Right hindlimb (tissue), 1 donor: Measurements from ENCODE around the gene KPNA1.

Source experiments
- DNase-seq: peaks from one replicate; pipeline ENCODE4 v3.0.0-alpha.2; 2018

Gene KPNA1

DNA sequence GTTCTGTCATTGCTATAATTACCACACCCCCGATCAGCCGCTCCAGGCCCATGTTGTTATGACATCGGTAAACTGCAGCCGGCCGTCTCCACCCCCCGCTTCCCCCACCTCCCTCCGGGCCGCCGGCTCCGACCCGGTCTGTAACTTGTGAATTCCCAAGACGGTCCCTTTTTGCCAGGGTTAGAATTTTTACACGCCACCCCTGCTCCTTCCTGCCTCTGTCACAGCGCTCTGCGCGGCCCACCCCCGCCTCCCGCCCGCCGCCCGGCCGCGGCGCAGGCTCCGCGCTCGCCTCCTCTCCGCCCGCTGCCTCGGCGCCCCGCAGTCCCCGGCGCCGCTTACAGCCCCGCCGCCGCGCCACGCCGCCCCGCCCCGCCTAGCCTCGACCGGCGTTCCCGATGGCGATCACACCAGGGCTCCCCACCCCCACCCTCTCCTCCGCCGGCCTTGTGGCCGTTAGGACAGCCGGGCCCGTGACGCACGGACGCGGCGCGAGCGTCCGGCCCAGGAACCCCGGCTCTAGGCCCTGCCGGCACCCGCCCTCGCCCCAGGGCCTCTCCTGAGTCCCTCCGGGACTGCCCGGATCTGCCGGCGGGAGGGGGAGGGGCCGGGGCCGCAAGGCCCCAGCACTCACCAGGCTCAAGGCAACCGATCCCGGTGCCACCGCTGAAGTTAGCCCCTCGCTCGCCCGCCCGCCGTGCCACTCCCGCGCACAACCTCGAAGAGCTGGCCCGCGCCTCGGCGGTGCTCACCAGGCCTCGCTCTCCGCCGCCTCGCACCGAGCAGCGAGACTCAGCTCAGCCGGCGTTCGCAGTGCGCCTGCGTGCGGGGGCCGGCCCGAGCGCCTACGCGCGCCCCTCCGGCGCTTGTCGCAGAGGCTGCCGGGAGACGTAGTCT is at the start of gene KPNA1:
TSS of gene KPNA1 (minus strand) at position 817 of the 897 bp plus-strand sequence. CDS start 18,374 bp downstream, outside the sequence.
- peak; percentile 93 for DNase-seq

- DNase-seq = peak; percentile 85
Measured at GRCh38 chr3:122564155-122564912, 49.6 kb upstream of the KPNA1 start, which contains the start of the genes DTX3L and PARP9. TSS of gene DTX3L (plus strand) at chr3:122564338. CDS start at chr3:122564427, 89 bp downstream. TSS of gene PARP9 (minus strand) at chr3:122564300. CDS start at chr3:122559620, 4,680 bp downstream.

GRCh38 chr3:122563717-122564025 is 48.9 kb upstream of the KPNA1 start:
- DNase-seq = no peak

DNA sequence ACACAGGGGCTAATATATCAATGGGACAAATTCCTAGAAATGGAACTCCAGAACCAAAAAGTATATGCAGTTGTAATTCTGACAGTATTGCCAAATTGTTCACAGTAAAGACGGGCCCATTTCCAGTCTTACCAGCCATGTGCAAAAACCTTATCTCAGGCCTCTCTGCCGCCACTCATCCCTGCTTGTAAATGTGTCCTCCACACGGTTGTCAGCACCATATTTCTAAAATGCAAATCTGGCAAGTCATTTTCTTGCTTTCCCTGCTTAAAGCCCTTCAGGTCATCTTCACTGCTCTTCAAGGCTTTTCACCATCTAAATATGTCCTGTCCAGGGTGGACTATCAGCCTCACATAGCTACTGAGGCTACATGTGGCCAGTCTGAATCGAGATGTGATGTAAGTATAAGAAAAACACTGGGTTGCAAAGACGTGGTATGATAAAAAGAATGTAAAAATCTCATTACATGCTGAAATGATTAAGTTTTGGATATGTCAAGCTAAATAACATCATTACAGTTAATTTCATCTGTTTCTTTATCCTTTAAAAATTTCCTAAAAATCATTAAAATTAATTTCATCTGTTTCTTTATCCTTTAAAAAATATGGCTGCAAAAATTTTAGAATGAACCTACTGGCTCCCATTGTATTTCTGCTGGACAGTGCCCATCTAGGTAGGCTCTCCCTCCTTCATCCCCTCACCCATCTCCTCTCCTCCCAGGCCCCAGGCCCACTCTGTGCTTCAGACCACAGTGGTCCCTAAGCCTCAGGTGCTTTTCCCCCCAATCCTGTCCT is 48.4 kb upstream of the KPNA1 start:
- DNase-seq = no peak

GRCh38 chr3:122560680-122561079 is 45.9 kb upstream of the KPNA1 start:
- peak; percentile 31 for DNase-seq

- no peak for DNase-seq
Measured at GRCh38 chr3:122559906-122560305, 45.2 kb upstream of the KPNA1 start.

DNA sequence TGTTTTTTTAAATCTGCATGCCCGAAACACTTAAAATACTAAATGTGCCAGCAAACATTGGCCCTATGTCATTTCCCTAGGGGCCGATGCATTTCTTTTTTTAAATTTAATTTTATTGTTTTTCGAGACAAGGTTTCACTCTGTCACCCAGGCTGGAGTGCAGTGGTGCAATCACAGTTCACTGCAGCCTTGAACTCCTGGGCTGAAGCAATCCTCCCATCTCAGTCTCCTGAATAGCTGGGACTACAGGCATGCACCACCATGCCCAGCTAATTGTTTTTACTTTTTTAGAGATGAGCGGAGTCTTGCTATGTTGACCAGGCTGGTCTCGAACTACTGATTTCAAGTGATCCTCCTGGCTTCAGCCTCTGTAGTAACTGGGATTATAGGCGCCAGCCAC is 43.9 kb upstream of the KPNA1 start:
- DNase-seq = no peak

DNA sequence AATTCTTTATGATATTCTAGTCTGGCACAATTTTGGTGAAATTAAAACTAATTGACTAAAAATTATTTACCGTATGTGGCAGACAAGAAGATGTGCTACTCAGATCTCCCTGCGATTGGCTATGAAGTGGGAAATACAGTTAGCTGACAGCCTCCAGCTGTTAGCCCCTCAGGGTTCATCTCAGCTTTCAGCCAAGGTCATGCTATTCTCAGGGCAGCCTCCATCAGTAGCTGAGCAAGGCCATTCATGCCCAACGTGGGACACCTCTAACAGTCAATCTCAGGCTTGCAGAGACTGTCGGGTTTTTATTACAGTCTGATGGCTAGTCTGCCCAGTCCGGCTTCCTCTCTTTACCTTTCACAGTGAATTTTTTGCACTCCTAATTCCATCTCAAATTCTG is 42.6 kb upstream of the KPNA1 start:
- no peak for DNase-seq

GRCh38 chr3:122555275-122556071 is 40.7 kb upstream of the KPNA1 start:
- no peak for DNase-seq

- no peak for DNase-seq
Measured at GRCh38 chr3:122553171-122553570, 38.4 kb upstream of the KPNA1 start.

- DNase-seq = no peak
Measured at GRCh38 chr3:122548619-122549018, 33.9 kb upstream of the KPNA1 start.

- DNase-seq = no peak
Measured at GRCh38 chr3:122548076-122548475, 33.3 kb upstream of the KPNA1 start.

- no peak for DNase-seq
Measured at GRCh38 chr3:122546151-122546550, 31.4 kb upstream of the KPNA1 start.

DNA sequence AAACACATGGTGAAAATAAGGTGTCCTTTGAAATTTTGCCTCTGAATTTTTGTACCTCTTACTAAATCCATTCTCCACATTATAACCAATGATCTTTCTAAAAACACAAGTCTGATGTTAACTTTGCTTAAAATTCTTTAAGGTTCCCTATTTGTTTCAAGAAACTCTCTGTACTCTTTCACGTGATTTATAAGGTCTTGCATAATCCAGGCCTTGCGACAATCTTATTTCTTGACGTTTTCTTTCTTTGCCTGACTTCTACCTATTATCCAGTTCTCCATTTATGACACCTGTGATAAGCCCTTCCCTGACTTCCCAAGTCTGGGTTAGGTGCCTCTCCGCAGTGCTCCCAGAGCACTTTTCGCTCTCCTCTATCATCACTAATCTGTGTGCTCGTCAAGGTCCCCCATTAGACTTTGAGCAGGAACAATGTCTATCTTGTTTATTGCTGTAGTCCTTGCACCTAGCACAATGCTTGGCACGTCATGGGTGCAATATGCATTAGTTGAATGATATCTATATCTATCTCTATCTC is 24.3 kb upstream of the KPNA1 start:
- DNase-seq = no peak

DNA sequence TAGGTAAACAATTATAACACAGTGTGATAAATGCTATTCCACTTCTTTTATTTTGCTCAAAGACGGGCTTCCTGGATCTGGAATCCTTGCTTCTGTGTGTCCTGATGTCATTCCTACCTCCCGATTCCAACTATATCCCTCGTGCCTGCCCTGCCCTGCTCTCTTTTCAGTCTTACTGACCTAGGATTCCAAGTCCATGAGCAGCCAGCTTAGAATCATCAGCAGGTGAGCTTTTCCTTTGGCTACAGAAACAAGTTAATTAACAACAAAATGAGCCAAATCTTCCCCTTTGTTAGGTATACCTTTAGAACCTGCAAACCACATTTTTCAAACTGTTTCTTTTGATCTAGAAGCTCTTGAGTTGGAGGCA is 21.9 kb upstream of the KPNA1 start:
- no peak for DNase-seq

- DNase-seq = no peak
Measured at GRCh38 chr3:122535964-122536631, 21.4 kb upstream of the KPNA1 start.

DNA sequence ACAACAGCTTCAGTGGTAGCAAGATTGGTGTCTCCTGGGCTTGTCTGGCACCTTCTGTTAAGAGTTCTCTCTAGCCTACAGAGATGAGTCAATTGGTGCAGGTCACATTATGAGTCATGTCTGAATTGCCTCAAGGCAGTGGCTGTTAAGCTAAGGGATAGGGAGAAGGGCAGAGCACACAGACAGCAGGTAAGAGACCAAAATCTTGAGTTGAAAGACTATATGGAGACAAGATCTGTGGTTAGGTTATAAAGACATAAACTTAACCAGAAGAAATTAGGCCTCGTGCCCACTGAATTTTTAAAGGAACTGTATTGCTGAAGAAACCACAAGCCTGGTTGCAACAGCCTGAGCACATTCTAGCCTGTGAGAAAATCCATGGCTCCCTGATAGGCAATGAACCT is 19.2 kb upstream of the KPNA1 start:
- DNase-seq = no peak

DNA sequence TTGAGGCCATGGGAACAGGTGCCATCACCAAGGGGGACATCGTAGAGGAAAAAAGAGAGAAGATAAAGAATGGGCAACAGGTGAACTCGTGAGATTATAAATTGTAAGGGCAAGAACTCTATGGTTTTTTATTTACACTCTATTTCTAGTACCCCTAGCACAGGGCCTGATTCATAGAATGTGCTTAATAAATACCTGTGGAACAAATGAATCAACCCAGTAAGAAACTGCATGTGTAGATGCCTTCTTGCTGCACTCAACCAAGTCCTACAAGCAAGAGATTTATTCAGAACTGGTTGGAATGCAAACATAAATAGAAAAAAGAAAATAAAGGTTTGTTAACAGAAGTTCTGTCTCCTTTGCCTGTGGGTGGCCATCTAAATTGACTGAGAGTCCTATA is 18.7 kb upstream of the KPNA1 start:
- no peak for DNase-seq

GRCh38 chr3:122530164-122530563 is 15.4 kb upstream of the KPNA1 start:
- DNase-seq = no peak

DNA sequence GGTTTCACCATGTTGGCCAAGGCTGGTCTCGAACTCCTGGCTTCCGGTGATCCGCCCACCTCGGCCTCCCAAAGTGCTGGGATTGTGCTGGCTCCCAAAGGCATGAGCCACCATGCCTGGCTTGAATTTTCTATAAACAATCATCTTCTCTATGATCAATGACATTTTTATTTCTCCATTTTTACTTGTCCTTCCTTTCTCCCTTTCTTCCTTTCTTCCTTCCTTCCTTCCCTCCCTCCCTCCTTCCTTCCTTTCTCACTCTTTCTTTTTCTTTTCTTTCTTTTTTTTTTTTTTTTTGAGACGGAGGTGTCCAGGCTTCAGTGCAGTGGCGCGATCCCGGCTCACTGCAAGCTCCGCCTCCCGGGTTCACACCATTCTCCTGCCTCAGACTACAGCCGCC is 8.6 kb upstream of the KPNA1 start:
- no peak for DNase-seq

- DNase-seq = no peak
Measured at GRCh38 chr3:122520861-122521260, 6.1 kb upstream of the KPNA1 start.

DNA sequence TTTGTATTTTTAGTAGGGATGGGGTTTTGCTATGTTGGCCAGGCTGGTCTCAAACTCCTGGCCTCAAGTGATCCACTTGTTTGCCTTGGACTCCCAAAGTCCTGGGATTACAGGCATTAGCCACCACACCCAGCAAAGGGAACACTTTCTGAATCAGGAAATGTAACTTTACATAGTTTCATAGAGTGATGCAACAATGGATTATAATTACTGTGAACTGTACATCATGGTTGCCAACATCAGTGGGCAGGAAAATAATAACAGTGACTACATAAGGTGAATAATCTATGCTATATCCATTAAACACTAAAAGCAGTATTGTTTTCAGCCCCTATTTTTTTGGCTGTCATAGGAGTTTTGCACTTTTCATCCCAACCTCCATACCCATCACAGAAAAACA is 5.0 kb upstream of the KPNA1 start:
- DNase-seq = no peak
